T-cell (primary cell): ENCODE results near the gene PDZD11. TPM values are rescaled to one million over a fixed set of nuclear protein-coding genes. Genes with fewer than 3 reads are reported as not detected.

Experiments used
- ATAC-seq, 4 experiments: fragments of 200-7000 bp in 3 of 4; fragments of 150-1000 bp in 1 of 4; cut with Tn5 transposase; replicated peaks in 1 of 4; 1 replicate in 3 of 4; 2 replicates in 1 of 4; pipeline ENCODE4 v1.10.0; 2021; ENCODE audit warnings: moderate library complexity in 3 of 4, mild to moderate bottlenecking in 2 of 4, moderate number of reproducible peaks in 1 of 4
- CTCF ChIA-PET, 2 donors: fragments of 300-600 bp; sonication (Branson Sonifier 250); formaldehyde crosslinking; loops; one replicate each; lab custom pipeline; 2022; ENCODE audit warnings: antibody characterized with exemption in 2 of 2; lab: Charles Lee
- POLR2A ChIA-PET, 2 donors: fragments of 300-600 bp; sonication (Branson Sonifier 250); formaldehyde crosslinking; loops; one replicate each; lab custom pipeline; 2022; ENCODE audit warnings: antibody characterized with exemption in 2 of 2; lab: Charles Lee
- DNase-seq, 35 experiments: peaks; one replicate each; pipeline versions ENCODE4 v3.0.0 to v3.0.0-alpha.2; 2013 to 2023
- H3K27ac ChIP-seq: one replicate; pipeline ENCODE4 v1.5.1; 2013; ENCODE audit warnings: low read length
- H3K27me3 ChIP-seq, 2 experiments: replicated peaks in 1 of 2; 1 replicate in 1 of 2; 2 replicates in 1 of 2; pipeline versions ENCODE4 v1.6.1 to v1.7.0; 2013; ENCODE audit warnings: low read length in 1 of 2, mixed read lengths in 1 of 2; ENCODE audit not compliant: control insufficient read depth in 2 of 2, insufficient read depth in 2 of 2; ENCODE audit errors: extremely low read depth in 1 of 2
- H3K36me3 ChIP-seq, 2 donors: 1 replicate in 1 of 2; 2 replicates in 1 of 2; pipeline versions ENCODE4 v1.6.1 to v1.7.0; 2013; ENCODE audit warnings: low read length in 1 of 2; ENCODE audit not compliant: control insufficient read depth in 2 of 2, insufficient read depth in 1 of 2; ENCODE audit errors: extremely low read depth in 1 of 2
- H3K4me1 ChIP-seq, 2 experiments: 1 replicate in 1 of 2; 2 replicates in 1 of 2; pipeline versions ENCODE4 v1.6.1 to v1.7.0; 2013; ENCODE audit warnings: low read length in 2 of 2, mixed read lengths in 1 of 2; ENCODE audit not compliant: insufficient read depth in 2 of 2, control insufficient read depth in 1 of 2; ENCODE audit errors: extremely low read depth in 1 of 2
- H3K4me3 ChIP-seq, 2 donors: 1 replicate in 1 of 2; 2 replicates in 1 of 2; pipeline versions ENCODE4 v1.5.1 to v1.7.0; 2013; ENCODE audit warnings: mild to moderate bottlenecking in 2 of 2, low read length in 1 of 2, moderate library complexity in 1 of 2; ENCODE audit not compliant: control insufficient read depth in 1 of 2; ENCODE audit errors: extremely low read depth in 1 of 2
- H3K9me3 ChIP-seq: 2 replicates; pipeline ENCODE4 v1.7.0; 2013
- H3K27ac Mint-ChIP-seq, 2 donors: one replicate each; pipeline ENCODE4 v1.8.0; 2020 to 2021; ENCODE audit warnings: mild to moderate bottlenecking in 2 of 2, mixed read lengths in 2 of 2
- H3K27me3 Mint-ChIP-seq, 2 donors: one replicate each; pipeline ENCODE4 v1.8.0; 2021 to 2022; ENCODE audit warnings: mixed read lengths in 2 of 2
- H3K36me3 Mint-ChIP-seq: one replicate; pipeline ENCODE4 v1.8.0; 2021; ENCODE audit warnings: mixed read lengths
- H3K4me1 Mint-ChIP-seq, 3 donors: one replicate each; pipeline ENCODE4 v1.8.0; 2020 to 2022; ENCODE audit warnings: mixed read lengths in 3 of 3, mild to moderate bottlenecking in 1 of 3
- H3K4me3 Mint-ChIP-seq, 3 donors: one replicate each; pipeline ENCODE4 v1.8.0; 2020 to 2022; ENCODE audit warnings: mild to moderate bottlenecking in 3 of 3, mixed read lengths in 3 of 3, moderate library complexity in 3 of 3
- H3K9me3 Mint-ChIP-seq, 3 donors: one replicate each; pipeline ENCODE4 v1.8.0; 2020 to 2022; ENCODE audit warnings: mixed read lengths in 3 of 3
- WGBS: methylation state at CpG from one replicate; pipeline ENCODE4 v1.1.5; 2013; ENCODE audit warnings: missing lambda C conversion rate; ENCODE audit not compliant: insufficient coverage; 5-methylcytosine and 5-hydroxymethylcytosine counted together
- total RNA-seq, 35 experiments: library from RNA in 6 of 35; stranded (reverse) in 6 of 35; fragments of 120-200 nt in 1 of 35; gene quantifications; one replicate each; pipeline versions ENCODE4 v1.2.1 to v1.2.4 and lab custom pipeline; 2013 to 2026

The PDZD11 gene
- total RNA-seq, 5 donors from 2014 or later (not counting 1 experiment from before 2014, with no cell fraction given), result 9.1 to 15.9 (median 10.8) TPM

- CTCF ChIA-PET, result no interaction called here
- H3K9me3 ChIP-seq, result no peaks in the 10 kb centered on the region
- peaks cover 0 to 21% of the 10 kb centered on the region in 2 donors for H3K27me3 Mint-ChIP-seq
Measured at GRCh38 chrX:70264784-70265183, 24.9 kb downstream of the PDZD11 start.

GRCh38 chrX:70262952-70263567, 26.7 kb downstream of the PDZD11 start:
- 30% methylated on average over 4 of the region's 7 CpGs for WGBS
- DNase-seq, result peak in 10 of 35 experiments; percentile 2 to 15 (median 8)
- no peaks in the 10 kb centered on the region for H3K36me3 ChIP-seq
- H3K27ac Mint-ChIP-seq, result no peak overlapping the region
- no peak overlapping the region for H3K4me3 Mint-ChIP-seq
- ATAC-seq, result peak in 2 of 4 experiments; percentile 29 to 36
- H3K4me1 Mint-ChIP-seq, result no peaks in the 10 kb centered on the region
- POLR2A ChIA-PET, result no interaction called here
- peaks cover 0 to 20% of the 10 kb centered on the region in 2 donors for H3K27me3 Mint-ChIP-seq
- no peak overlapping the region for H3K27ac ChIP-seq
- no peak overlapping the region for H3K4me3 ChIP-seq
- no peaks in the 10 kb centered on the region for H3K4me1 ChIP-seq
- no peaks in the 10 kb centered on the region for H3K9me3 ChIP-seq
- no peaks in the 10 kb centered on the region for H3K27me3 ChIP-seq
- peaks cover 15% of the 10 kb centered on the region for H3K36me3 Mint-ChIP-seq
- H3K9me3 Mint-ChIP-seq, result no peaks in the 10 kb centered on the region
- CTCF ChIA-PET, result no interaction called here

More at GRCh38 chrX:70264784-70265183, 24.9 kb downstream of the PDZD11 start:
- POLR2A ChIA-PET, result no interaction called here
- no peaks in the 10 kb centered on the region for H3K27me3 ChIP-seq
- no CpG with 5 or more reads among the region's 3 CpGs for WGBS
- H3K4me1 ChIP-seq, result no peaks in the 10 kb centered on the region
- no peak overlapping the region for H3K27ac ChIP-seq
- DNase-seq (no peak), ATAC-seq (no peak)
- no peak overlapping the region for H3K27ac Mint-ChIP-seq
- no peak overlapping the region for H3K4me3 Mint-ChIP-seq
- H3K36me3 Mint-ChIP-seq, result peaks cover 7% of the 10 kb centered on the region
- H3K36me3 ChIP-seq, result no peaks in the 10 kb centered on the region
- H3K4me1 Mint-ChIP-seq, result no peaks in the 10 kb centered on the region
- no peak overlapping the region for H3K4me3 ChIP-seq
- H3K9me3 Mint-ChIP-seq, result no peaks in the 10 kb centered on the region

- Mint-ChIP-seq H3K36me3 (peaks cover 9% of the 10 kb centered on the region), H3K27ac (no peak within 1 kb of the TSS), H3K4me1 (no peaks in the 10 kb centered on the region), H3K4me3 (no peak within 1 kb of the TSS), H3K27me3 (peaks cover 0 to 16% of the 10 kb centered on the region in 2 donors), H3K9me3 (no peaks in the 10 kb centered on the region)
- Histone ChIP-seq H3K27ac (no peak within 1 kb of the TSS), H3K9me3 (no peaks in the 10 kb centered on the region), H3K4me3 (no peak within 1 kb of the TSS), H3K27me3 (no peaks in the 10 kb centered on the region), H3K4me1 (no peaks in the 10 kb centered on the region), H3K36me3 (no peaks in the 10 kb centered on the region)
- WGBS, result no CpG with 5 or more reads among the region's 4 CpGs
- POLR2A ChIA-PET, result no interaction called here
- no peak for ATAC-seq
- no peak for DNase-seq
- CTCF ChIA-PET, result interaction anchor here in 1 of 2 donors (0.5 kb wide), 1 partner anchor 1146 kb away, joined by 6 read pairs; no protein-coding TSS in a partner anchor
Measured at GRCh38 chrX:70260104-70260503, 29.6 kb downstream of the PDZD11 start, which contains the start of gene P2RY4. TSS of gene P2RY4 (minus strand) at chrX:70260204. CDS start at chrX:70259624, 580 bp downstream.

GRCh38 chrX:70257423-70258288, 32.1 kb downstream of the PDZD11 start:
- ATAC-seq, result no peak
- Histone ChIP-seq H3K9me3 (no peaks in the 10 kb centered on the region), H3K27ac (no peak overlapping the region), H3K27me3 (no peaks in the 10 kb centered on the region), H3K4me1 (no peaks in the 10 kb centered on the region), H3K36me3 (no peaks in the 10 kb centered on the region), H3K4me3 (no peak overlapping the region)
- Mint-ChIP-seq H3K4me1 (no peaks in the 10 kb centered on the region), H3K27me3 (peaks cover 0 to 15% of the 10 kb centered on the region in 2 donors), H3K36me3 (peaks cover 30% of the 10 kb centered on the region), H3K27ac (no peak overlapping the region), H3K9me3 (no peaks in the 10 kb centered on the region), H3K4me3 (no peak overlapping the region)
- ChIA-PET CTCF (no interaction called here), POLR2A (no interaction called here)
- WGBS, result no CpG with 5 or more reads among the region's 5 CpGs
- DNase-seq, result no peak

- Histone ChIP-seq H3K27me3 (no peaks in the 10 kb centered on the region), H3K9me3 (no peaks in the 10 kb centered on the region), H3K4me1 (no peaks in the 10 kb centered on the region), H3K4me3 (no peak overlapping the region), H3K27ac (no peak overlapping the region), H3K36me3 (no peaks in the 10 kb centered on the region)
- Mint-ChIP-seq H3K27me3 (peaks cover 0 to 16% of the 10 kb centered on the region in 2 donors), H3K27ac (no peak overlapping the region), H3K36me3 (peaks cover 30% of the 10 kb centered on the region), H3K4me1 (no peaks in the 10 kb centered on the region), H3K4me3 (no peak overlapping the region), H3K9me3 (no peaks in the 10 kb centered on the region)
- ChIA-PET POLR2A (no interaction called here), CTCF (no interaction called here)
- no CpG with 5 or more reads among the region's 2 CpGs for WGBS
- no peak for ATAC-seq
- no peak for DNase-seq
Measured at GRCh38 chrX:70255452-70255851, 34.3 kb downstream of the PDZD11 start.

- H3K4me3 Mint-ChIP-seq, result no peak overlapping the region
- no peak for DNase-seq
- POLR2A ChIA-PET, result no interaction called here
Measured at GRCh38 chrX:70254909-70255308, 34.8 kb downstream of the PDZD11 start.

More at GRCh38 chrX:70254909-70255308, 34.8 kb downstream of the PDZD11 start:
- WGBS, result no CpG with 5 or more reads among the region's 3 CpGs
- Histone ChIP-seq H3K27ac (no peak overlapping the region), H3K4me1 (no peaks in the 10 kb centered on the region), H3K27me3 (no peaks in the 10 kb centered on the region), H3K9me3 (no peaks in the 10 kb centered on the region), H3K4me3 (no peak overlapping the region), H3K36me3 (no peaks in the 10 kb centered on the region)
- peaks cover 30% of the 10 kb centered on the region for H3K36me3 Mint-ChIP-seq
- peaks cover 0 to 16% of the 10 kb centered on the region in 2 donors for H3K27me3 Mint-ChIP-seq
- CTCF ChIA-PET, result no interaction called here
- H3K4me1 Mint-ChIP-seq, result no peaks in the 10 kb centered on the region
- no peak for ATAC-seq
- no peak overlapping the region for H3K27ac Mint-ChIP-seq
- H3K9me3 Mint-ChIP-seq, result no peaks in the 10 kb centered on the region
